NCI-H146 (cell line): ENCODE results near the gene TRPM2.
A peak's percentile ranks its signal among the peaks of the same experiment; 100 is the strongest.

ENCODE experiments used
- DNase-seq: peaks from one replicate; lab custom pipeline; 2025; lab: John Stamatoyannopoulos, UW

The TRPM2 gene

GRCh38 chr21:44484498-44485253 lies 131.3 kb downstream of the TRPM2 start:
- peak; percentile 45 for DNase-seq

GRCh38 chr21:44485254-44485793 lies 131.9 kb downstream of the TRPM2 start:
- DNase-seq = peak; percentile 75

- no peak for DNase-seq
Measured at GRCh38 chr21:44485796-44486195, 132.4 kb downstream of the TRPM2 start.

GRCh38 chr21:44486302-44486701 lies 132.9 kb downstream of the TRPM2 start:
- DNase-seq = peak; percentile 17

- DNase-seq = no peak
Measured at GRCh38 chr21:44487831-44488230, 134.4 kb downstream of the TRPM2 start.

- DNase-seq = no peak
Measured at GRCh38 chr21:44489962-44490361, 136.5 kb downstream of the TRPM2 start.

- no peak for DNase-seq
Measured at GRCh38 chr21:44490405-44490804, 137.0 kb downstream of the TRPM2 start.

- no peak for DNase-seq
Measured at GRCh38 chr21:44490816-44491215, 137.4 kb downstream of the TRPM2 start.
